SJSA1 (cell line): ENCODE data around the gene MAPK6. TPM values are rescaled to one million over a fixed set of nuclear protein-coding genes. Genes with fewer than 3 reads are reported as not detected.
A peak's percentile ranks its signal among the peaks of the same experiment; 100 is the strongest.
"Not testable (repeated sequence)": the region's sequence is repeated elsewhere in the genome, so short reads cannot be mapped to it uniquely, and the experiment has no call there.

ENCODE experiments used
- DNase-seq, 2 experiments: peaks; one replicate each; pipeline ENCODE4 v3.0.0-alpha.2; 2015 to 2020; ENCODE audit warnings: low spot score in 2 of 2, low read depth in 1 of 2
- H3K27ac ChIP-seq: fragments of 250-450 bp; sonication (Bioruptor Pico); 2 replicates; pipeline ENCODE4 v1.5.1; 2020; ENCODE audit warnings: mild to moderate bottlenecking, moderate library complexity
- H3K27me3 ChIP-seq: fragments of 250-450 bp; sonication (Bioruptor Pico); replicated peaks from 2 replicates; pipeline ENCODE4 v1.5.1; 2020; ENCODE audit warnings: mild to moderate bottlenecking, moderate library complexity
- H3K36me3 ChIP-seq: fragments of 250-450 bp; sonication (Bioruptor Pico); 2 replicates; pipeline ENCODE4 v1.5.1; 2020; ENCODE audit warnings: mild to moderate bottlenecking
- H3K4me1 ChIP-seq: fragments of 250-450 bp; sonication (Bioruptor Pico); replicated peaks from 2 replicates; pipeline ENCODE4 v1.6.1; 2021; ENCODE audit warnings: mild to moderate bottlenecking
- H3K4me3 ChIP-seq: fragments of 250-450 bp; sonication (Bioruptor Pico); 2 replicates; pipeline ENCODE4 v1.5.1; 2020; ENCODE audit warnings: mild to moderate bottlenecking
- H3K9me3 ChIP-seq: fragments of 250-450 bp; sonication (Bioruptor Pico); replicated peaks from 2 replicates; pipeline ENCODE4 v1.5.1; 2020; ENCODE audit warnings: mild to moderate bottlenecking
- total RNA-seq: library from RNA; depleted of rRNA; stranded (reverse); fragments of >200 nt; shearing (Covaris generic); gene quantifications from 2 replicates; pipeline ENCODE4 v1.2.3, GENCODE V29; 2014

Gene MAPK6
- total RNA-seq, 1 experiment from 2014 or later: 56.9 TPM

DNA sequence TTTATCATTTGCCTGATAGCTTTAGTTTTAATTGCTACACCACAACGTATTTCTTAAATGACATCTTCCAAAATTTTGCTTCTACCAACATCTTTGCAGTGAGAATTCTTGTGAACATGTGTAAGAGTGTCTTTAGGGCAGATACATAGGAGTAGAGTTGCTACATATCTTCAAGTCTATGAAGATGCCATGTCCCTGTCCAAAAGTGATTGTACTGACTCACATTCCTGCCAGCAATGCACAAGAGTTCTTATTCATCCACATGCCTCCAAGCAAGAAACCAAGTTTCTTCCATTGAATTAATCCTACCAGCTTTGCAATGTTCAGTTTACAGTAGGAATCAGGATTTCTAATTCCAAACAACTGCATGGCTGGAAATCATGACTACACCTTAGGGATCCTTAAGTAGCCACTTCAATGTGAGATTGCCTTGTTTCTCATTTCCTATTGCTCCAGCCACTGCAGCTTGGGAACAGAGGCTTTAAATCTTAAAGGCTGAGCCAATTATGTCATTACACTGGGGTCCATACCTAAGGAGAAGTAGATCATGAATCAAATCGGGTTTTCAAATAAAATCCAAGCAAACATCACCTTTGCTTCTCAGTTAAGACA is 49.1 kb downstream of the MAPK6 start:
- no peak for DNase-seq
- Histone ChIP-seq H3K4me3 (no peak overlapping the region), H3K27ac (no peak overlapping the region), H3K9me3 (no peaks in the 10 kb centered on the region), H3K4me1 (no peaks in the 10 kb centered on the region), H3K27me3 (no peaks in the 10 kb centered on the region), H3K36me3 (peaks cover 18% of the 10 kb centered on the region)

DNA sequence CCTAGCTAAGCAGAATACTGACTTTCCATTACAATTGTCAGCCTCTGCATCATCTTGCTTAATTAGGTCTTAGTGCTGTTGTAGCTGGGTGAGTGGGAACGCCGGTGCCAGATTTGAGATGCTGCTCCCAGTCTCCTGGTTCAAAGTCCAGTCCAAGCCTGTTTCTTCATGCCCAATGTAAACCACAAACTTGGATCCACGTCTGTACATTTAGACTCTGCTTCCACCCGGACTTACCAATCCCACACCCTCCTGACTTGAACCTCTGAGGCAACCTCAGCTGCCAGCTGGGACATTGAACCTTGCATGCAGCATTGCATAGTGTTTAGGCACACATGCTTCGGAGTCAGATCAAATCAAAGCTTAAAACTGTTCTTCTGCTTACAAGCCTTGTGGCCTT is 50.5 kb downstream of the MAPK6 start:
- Histone ChIP-seq H3K36me3 (peaks cover 5% of the 10 kb centered on the region), H3K4me3 (no peak overlapping the region), H3K27me3 (no peaks in the 10 kb centered on the region), H3K4me1 (no peaks in the 10 kb centered on the region), H3K27ac (no peak overlapping the region), H3K9me3 (no peaks in the 10 kb centered on the region)
- no peak for DNase-seq

DNA sequence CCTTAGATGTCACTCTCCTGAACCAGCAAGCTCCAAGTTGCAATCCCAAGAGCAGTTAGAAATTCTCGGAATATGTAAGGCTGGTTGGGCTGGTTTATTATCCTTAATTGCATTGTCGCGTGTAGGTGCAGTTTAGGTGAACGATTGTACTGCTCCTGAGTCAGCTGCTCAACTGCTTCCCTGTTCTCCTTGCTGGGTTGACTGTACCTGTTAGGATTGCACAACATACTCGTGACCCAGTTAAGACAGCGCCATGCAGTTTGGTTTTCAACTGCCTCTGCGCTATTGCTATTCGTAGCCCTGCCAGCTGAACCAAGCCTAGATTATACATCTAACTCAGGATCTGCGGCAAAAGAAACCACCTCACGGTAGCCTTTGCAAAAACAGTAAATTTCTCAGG is 52.6 kb downstream of the MAPK6 start:
- Histone ChIP-seq H3K4me1 (peaks cover 3% of the 10 kb centered on the region), H3K4me3 (no peak overlapping the region), H3K27ac (no peak overlapping the region), H3K27me3 (no peaks in the 10 kb centered on the region), H3K9me3 (no peaks in the 10 kb centered on the region), H3K36me3 (no peaks in the 10 kb centered on the region)
- DNase-seq: no peak

DNA sequence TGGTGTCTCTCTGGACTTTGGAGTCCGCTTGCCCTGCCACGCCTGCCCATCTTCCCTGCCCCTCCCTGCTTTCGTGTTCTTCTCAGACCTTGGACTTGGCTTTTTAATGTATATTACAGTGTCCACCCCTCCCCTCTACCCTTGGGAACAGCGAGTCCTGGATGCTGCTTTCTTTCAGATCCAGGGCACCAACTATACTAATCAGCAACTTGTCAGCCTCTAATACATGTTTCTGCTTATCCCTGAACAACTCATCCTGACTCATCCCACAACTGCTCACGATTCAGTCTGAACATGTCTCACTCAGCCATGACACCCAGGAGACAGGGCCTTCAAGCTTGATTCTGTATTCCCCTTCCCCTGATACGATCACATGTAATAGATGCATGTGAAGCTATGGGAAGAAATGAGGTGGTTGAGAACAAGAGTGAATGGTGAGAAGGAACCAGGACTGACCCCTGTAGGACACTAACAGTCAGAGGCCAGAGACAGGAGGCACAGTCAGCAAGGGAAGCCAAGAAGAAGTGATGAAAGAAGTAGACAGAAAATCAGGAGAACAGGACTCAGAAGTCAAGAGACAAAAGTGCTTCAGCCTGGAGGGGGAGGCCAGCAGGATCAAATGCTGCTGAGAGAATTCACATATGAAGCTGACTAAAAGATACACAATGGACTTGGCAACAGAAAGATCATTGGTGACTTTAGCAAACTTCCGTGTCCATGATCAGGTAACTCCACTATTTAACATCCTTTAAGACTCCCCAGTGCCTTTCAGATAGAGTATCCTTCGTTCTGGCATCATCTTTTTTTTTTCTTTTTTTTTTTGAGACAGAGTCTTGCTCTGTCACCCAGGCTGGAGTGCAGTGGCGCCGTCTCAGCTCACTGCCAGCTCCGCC is 58.1 kb downstream of the MAPK6 start:
- no peaks in the 10 kb centered on the region for H3K36me3 ChIP-seq
- H3K4me3 ChIP-seq: no peak overlapping the region
- no peaks in the 10 kb centered on the region for H3K9me3 ChIP-seq
- peaks cover 13% of the 10 kb centered on the region for H3K4me1 ChIP-seq
- peak; percentile 64 to 65 for DNase-seq
- peak overlapping the region; percentile 34; the same call in 1 of the 2 replicates for H3K27ac ChIP-seq
- H3K27me3 ChIP-seq: no peaks in the 10 kb centered on the region

DNA sequence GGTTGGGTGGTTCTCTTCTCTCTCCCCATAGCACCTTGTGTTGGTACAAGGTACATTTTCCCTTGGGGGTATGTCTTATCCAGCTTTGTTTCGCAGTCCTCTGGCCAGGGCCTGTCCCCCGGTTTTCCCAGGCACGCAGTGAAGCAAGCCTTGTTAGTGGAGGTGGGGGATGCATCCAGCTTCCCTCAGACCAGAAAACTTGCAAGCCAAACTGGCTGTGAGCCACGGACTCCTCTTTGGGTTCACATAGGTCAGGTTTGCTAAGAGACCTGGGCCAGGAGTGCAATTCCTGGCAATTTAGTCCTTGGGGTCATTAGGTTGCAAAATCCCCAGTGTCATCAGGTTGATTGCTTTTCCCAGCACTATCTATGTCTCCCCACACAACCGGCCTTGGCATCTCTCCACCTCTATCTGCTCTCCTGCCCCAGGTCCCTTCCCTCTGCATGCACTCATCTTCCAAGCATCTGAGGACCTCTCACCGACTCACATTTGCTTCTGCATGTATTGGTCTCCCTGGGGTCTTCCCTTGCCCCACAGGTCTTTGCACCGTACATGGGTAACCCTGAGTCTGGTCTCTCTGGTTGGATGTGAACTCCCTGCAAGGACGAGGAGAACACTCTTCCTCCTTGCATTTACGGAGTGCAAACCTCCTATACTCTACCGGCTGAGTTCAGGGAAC is 59.3 kb downstream of the MAPK6 start:
- H3K27ac ChIP-seq: no peak overlapping the region
- no peaks in the 10 kb centered on the region for H3K27me3 ChIP-seq
- no peaks in the 10 kb centered on the region for H3K36me3 ChIP-seq
- no peak for DNase-seq
- H3K4me3 ChIP-seq: no peak overlapping the region
- H3K4me1 ChIP-seq: peaks cover 13% of the 10 kb centered on the region
- no peaks in the 10 kb centered on the region for H3K9me3 ChIP-seq

DNA sequence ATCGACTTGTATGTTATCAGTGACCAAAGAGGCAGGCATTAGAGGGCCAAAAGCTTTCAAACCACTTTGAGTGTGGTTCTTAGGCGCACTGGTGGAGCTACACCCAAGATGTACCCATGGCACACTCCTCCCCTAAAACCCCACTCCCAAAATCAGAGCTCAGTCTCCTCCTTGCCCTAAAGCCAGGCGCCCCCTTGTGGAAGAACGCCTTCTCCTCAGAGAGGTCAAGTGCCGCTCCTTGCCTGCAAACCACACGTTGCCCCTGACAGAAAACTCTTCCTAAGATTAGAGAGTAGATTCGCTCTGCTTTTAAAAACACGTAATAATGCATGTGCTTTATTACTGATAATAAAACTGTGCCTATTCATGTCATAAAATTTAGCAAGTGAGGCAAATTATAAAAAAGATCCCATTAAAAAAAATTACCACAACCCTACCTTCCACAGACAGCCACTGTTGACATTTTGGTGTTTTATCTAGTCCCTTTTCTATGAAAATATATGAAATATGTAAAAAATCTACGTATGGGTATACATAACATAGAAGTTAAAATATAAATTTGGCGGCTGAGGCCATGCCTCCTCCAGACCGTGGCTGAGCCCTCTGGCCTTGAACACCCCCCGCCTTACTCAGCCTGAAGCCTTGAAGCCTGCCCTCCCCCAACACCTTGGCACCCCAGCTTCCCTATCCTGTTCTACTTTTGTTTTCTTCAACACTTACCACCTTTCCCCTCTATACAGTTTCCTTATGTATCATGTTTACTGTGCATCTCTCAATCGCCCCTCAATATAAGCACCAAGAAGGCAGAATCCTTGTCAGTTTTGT is 60.1 kb downstream of the MAPK6 start:
- Histone ChIP-seq H3K36me3 (no peaks in the 10 kb centered on the region), H3K4me3 (no peak overlapping the region), H3K27me3 (no peaks in the 10 kb centered on the region), H3K27ac (no peak overlapping the region), H3K9me3 (no peaks in the 10 kb centered on the region), H3K4me1 (peaks cover 13% of the 10 kb centered on the region)
- peak; percentile 68 to 85 for DNase-seq

DNA sequence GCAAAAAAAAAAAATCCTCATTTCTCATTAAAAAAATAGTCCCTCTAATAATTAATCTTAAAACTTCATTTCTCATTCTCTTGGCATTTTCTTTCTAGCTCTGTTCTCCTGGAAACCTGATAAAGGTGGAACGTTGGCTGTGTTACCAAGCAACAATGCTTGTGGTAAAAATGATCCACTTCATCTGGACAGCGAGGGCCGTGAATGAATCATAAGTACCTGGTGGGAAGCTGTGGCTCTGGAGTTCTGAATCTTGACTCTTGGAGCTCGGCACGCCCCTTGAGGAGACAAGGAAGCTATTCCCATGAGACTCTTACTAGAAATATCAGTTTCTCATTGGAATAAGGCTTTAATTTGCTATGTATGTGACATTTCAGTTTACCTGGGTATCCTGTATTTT is 61.0 kb downstream of the MAPK6 start:
- Histone ChIP-seq H3K4me3 (no peak overlapping the region), H3K36me3 (no peaks in the 10 kb centered on the region), H3K9me3 (no peaks in the 10 kb centered on the region), H3K27ac (no peak overlapping the region), H3K27me3 (no peaks in the 10 kb centered on the region), H3K4me1 (peaks cover 13% of the 10 kb centered on the region)
- DNase-seq: no peak

DNA sequence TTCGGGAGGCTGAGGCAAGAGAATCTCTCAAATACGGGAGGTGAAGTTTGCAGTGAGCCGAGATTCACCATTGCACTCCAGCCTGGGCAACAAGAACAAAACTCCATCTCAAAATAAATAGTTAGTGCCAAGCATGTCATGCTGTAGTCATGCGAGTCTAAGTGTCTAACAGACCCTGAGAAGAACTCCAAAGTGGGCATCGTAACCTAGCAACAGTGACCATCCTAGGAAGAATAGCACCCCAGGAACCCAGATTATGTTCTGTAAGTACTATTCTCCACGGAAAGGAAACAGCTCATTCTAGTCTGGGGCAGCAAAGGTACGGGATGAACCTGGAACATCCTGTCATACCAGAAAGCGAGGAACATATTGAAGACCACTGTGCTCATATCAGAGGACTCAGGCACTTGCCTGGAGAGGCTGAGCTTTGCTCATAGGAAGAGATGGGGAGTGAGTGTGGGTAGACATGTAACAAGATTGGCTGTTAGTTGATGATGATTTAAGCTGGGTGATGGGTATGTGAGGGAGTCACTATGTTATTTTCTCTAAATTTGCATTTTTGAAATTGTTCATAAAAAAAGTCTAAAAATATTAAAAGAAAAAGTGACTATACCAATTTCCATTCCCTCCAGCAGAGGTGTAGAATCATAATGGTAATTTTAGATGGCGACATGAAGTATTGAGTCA is 61.8 kb downstream of the MAPK6 start:
- no peak for DNase-seq
- H3K4me3 ChIP-seq: no peak overlapping the region
- no peak overlapping the region for H3K27ac ChIP-seq
- H3K36me3 ChIP-seq: no peaks in the 10 kb centered on the region
- peaks cover 13% of the 10 kb centered on the region for H3K4me1 ChIP-seq
- no peaks in the 10 kb centered on the region for H3K27me3 ChIP-seq
- H3K9me3 ChIP-seq: 0 out of 2 replicates have a peak, but pooled peaks cover under 1% of the 10 kb centered on the region

DNA sequence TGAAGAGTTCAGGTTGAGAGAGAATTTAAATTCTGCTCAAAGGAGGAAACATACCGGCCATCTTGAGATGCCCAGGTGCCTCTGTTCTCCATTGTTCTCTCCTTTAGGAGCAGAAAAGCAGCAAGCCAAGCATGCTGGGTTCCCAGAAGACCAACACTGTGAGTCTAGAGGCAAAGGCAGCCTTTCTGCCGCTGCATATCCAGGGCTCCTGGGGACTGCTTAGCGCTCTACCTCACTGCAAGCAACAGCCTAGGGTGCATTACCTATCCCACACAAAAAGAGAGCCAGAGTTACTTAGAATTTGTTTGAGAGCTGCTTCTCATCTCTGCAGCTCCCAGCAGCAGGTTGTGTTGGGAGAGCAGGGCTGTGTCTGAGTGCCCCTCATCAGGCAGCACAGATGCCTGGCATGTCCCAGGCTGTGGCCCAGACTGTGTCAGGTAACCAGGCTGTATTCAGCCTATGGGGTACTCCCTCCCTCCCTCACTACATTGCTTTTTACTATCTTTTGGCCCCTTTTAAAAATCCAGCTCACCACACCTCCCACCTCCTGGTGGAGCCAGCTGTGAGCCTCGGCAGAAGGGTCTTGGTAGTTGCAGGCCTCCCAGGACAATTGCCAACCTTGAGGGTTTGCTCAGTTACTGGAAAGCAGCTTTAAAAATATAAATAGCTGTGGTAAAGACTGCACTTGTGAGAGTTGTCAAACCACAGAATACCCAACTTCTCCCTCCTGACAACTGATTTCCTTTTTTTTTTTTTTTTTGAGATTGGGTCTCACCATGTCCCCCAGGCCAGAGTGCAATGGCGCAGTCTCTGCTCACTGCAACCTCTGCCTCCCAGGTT is 63.4 kb downstream of the MAPK6 start:
- no peak for DNase-seq
- H3K4me1 ChIP-seq: peaks cover 1% of the 10 kb centered on the region
- peaks cover 9% of the 10 kb centered on the region; the same call in 1 of the 2 replicates for H3K9me3 ChIP-seq
- H3K36me3 ChIP-seq: no peaks in the 10 kb centered on the region
- no peak overlapping the region for H3K4me3 ChIP-seq
- no peaks in the 10 kb centered on the region for H3K27me3 ChIP-seq
- H3K27ac ChIP-seq: no peak overlapping the region

DNA sequence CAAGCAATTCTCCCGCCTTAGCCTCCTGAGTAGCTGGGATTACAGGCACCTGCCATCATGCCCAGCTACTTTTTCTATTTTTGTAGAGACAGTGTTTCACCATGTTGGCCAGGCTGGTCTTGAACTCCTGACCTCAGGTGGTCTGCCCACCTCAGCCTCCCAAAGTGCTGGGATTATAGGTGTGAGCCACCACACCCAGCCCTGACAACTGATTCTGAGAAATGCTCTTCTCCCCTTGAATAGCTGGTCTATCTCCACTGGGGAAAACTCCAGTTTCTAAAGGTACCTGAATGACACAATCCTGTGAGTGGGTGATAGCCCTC is 64.0 kb downstream of the MAPK6 start:
- H3K4me3 ChIP-seq, H3K27ac ChIP-seq, H3K9me3 ChIP-seq: not testable (repeated sequence)

DNA sequence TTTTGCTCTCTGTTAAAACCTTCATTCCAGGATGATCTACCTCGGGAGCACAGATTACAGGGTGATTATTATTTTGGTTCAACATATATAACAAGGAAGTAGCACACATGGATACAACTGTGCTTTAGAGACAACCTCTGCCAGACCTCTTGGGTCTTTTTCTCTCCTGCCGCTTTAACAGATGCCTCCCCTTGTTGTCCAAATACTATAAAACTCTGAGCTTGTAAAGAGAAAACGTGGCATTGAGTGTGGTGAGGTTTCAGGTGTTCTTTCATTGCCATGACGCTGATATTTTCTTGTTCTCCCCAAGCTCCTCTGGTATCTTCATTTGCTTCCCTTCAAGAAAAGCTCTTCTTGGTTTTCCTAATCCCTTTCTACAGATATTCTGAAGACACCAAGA is 64.6 kb downstream of the MAPK6 start:
- H3K9me3 ChIP-seq: peaks cover 9% of the 10 kb centered on the region; the same call in 1 of the 2 replicates
- H3K27me3 ChIP-seq: no peaks in the 10 kb centered on the region
- H3K4me1 ChIP-seq: no peaks in the 10 kb centered on the region
- no peaks in the 10 kb centered on the region for H3K36me3 ChIP-seq
- H3K27ac ChIP-seq: no peak overlapping the region
- H3K4me3 ChIP-seq: no peak overlapping the region
- DNase-seq: no peak

More for the DNA sequence above, 64.0 kb downstream of the MAPK6 start:
- DNase-seq, H3K36me3 ChIP-seq, H3K27me3 ChIP-seq, H3K4me1 ChIP-seq: not testable (repeated sequence)

DNA sequence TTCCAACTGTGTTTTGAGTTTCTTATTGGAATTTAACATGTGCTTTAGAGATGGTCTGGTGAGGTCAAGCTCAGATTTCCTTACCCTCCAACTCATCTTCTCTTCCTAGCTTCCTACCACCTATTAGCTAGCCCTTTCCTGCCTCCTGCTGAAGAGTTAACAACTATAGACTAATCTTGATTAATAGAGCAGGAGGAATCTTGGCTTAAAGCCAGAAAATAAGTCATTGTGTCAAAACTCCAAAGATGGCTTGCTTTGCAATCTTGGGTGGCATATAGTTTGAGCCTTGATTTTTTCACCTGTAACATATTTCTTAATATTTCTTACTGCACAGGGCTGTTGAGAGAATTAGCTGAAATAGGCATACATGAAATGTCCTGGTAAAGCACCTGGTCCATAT is 66.3 kb downstream of the MAPK6 start:
- no peaks in the 10 kb centered on the region for H3K4me1 ChIP-seq
- H3K9me3 ChIP-seq: peaks cover 9% of the 10 kb centered on the region; the same call in 1 of the 2 replicates
- no peak for DNase-seq
- H3K27ac ChIP-seq: no peak overlapping the region
- H3K27me3 ChIP-seq: no peaks in the 10 kb centered on the region
- H3K4me3 ChIP-seq: no peak overlapping the region
- H3K36me3 ChIP-seq: no peaks in the 10 kb centered on the region
